Naive thymus-derived CD8-positive, alpha-beta T cell (primary cell): ENCODE results near the gene USP24. TPM values are rescaled to one million over a fixed set of nuclear protein-coding genes. Genes with fewer than 3 reads are reported as not detected.

ENCODE experiments used
- ATAC-seq, 2 donors: fragments of 150-1000 bp; cut with Tn5 transposase in 1 of 2; sonication (Bioruptor Pico), chemical (Tn5 transposase) in 1 of 2; 1 replicate in 1 of 2; 2 replicates in 1 of 2; pipeline ENCODE4 v1.10.0; 2021; ENCODE audit warnings: mild to moderate bottlenecking in 2 of 2, moderate library complexity in 2 of 2
- POLR2A ChIA-PET: fragments of 350-600 bp; sonication (Branson Sonifier 250); formaldehyde crosslinking; loops from one replicate; lab custom pipeline; 2021; ENCODE audit warnings: antibody characterized with exemption; lab: Charles Lee
- DNase-seq, 10 donors: peaks; one replicate each; pipeline versions ENCODE4 v3.0.0 to v3.0.0-alpha.2; 2020 to 2022
- H3K27ac Mint-ChIP-seq, 10 donors: one replicate each; pipeline ENCODE4 v1.8.0; 2020 to 2022; ENCODE audit warnings: mild to moderate bottlenecking in 10 of 10, mixed read lengths in 10 of 10, moderate library complexity in 4 of 10, inconsistent platforms in 1 of 10
- H3K27me3 Mint-ChIP-seq, 5 donors: one replicate each; pipeline ENCODE4 v1.8.0; 2021 to 2022; ENCODE audit warnings: mixed read lengths in 5 of 5
- H3K36me3 Mint-ChIP-seq, 3 donors: one replicate each; pipeline ENCODE4 v1.8.0; 2020 to 2022; ENCODE audit warnings: mixed read lengths in 3 of 3, mild to moderate bottlenecking in 2 of 3, inconsistent platforms in 1 of 3
- H3K4me1 Mint-ChIP-seq, 4 donors: one replicate each; pipeline ENCODE4 v1.8.0; 2021 to 2022; ENCODE audit warnings: mixed read lengths in 4 of 4
- H3K4me3 Mint-ChIP-seq, 10 donors: one replicate each; pipeline ENCODE4 v1.8.0; 2020 to 2022; ENCODE audit warnings: mild to moderate bottlenecking in 10 of 10, mixed read lengths in 10 of 10, moderate library complexity in 6 of 10, inconsistent platforms in 1 of 10
- H3K9me3 Mint-ChIP-seq, 9 donors: one replicate each; pipeline ENCODE4 v1.8.0; 2020 to 2022; ENCODE audit warnings: mixed read lengths in 9 of 9, mild to moderate bottlenecking in 3 of 9, inconsistent platforms in 1 of 9, moderate library complexity in 1 of 9
- polyA plus RNA-seq, 3 donors: library from polyadenylated mRNA; unstranded; fragments of 300-500 nt; fragmentation: Illumina TruSeq; gene quantifications; one replicate each; pipeline ENCODE4 v1.2.3, GENCODE V29; 2021
- total RNA-seq, 8 experiments: library from RNA in 2 of 8; stranded (reverse) in 2 of 8; gene quantifications; one replicate each; pipeline ENCODE4 v1.2.3 and lab custom pipeline; 2021 to 2026

USP24 gene
- total and polyA plus RNA-seq, 5 experiments from 2014 or later, result 5.5 to 81.1 (median 8.4) TPM

DNA sequence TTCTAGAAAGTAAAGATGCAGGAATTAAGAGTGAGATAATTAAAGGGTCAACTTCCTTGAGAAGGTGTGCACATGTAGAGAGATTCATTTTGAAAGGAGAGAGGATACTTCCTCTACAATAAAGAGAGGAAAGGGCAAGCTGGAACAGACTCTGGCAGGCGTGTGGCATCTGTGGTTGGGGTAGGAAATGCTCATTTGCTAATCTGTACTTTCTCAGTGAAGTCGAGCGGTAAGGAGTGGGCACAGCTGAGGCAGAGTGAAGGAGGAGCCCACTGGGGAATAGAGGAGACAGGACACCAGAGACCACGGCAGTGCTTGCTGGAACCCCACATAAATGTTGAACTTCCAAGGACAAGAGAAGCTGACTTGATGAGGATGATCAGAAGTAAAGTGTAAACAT lies 126.8 kb downstream of the USP24 start:
- H3K27me3 Mint-ChIP-seq, result no peaks in the 10 kb centered on the region
- no peak overlapping the region for H3K4me3 Mint-ChIP-seq
- peak overlapping the region in 9 of 10 donors; percentile 23 to 84 (median 71) for H3K27ac Mint-ChIP-seq
- DNase-seq (no peak), ATAC-seq (no peak)
- H3K36me3 Mint-ChIP-seq, result peaks cover 9 to 92% (median 31%) of the 10 kb centered on the region in 3 donors
- H3K9me3 Mint-ChIP-seq, result no peaks in the 10 kb centered on the region
- H3K4me1 Mint-ChIP-seq, result peaks cover 8 to 10% (median 8%) of the 10 kb centered on the region in 4 donors
- POLR2A ChIA-PET, result no interaction called here

- Mint-ChIP-seq H3K27ac (peak overlapping the region in 5 of 10 donors; percentile 23 to 84 (median 43)), H3K4me1 (peaks cover 8 to 10% (median 8%) of the 10 kb centered on the region in 4 donors), H3K27me3 (no peaks in the 10 kb centered on the region), H3K9me3 (no peaks in the 10 kb centered on the region), H3K36me3 (peaks cover 9 to 94% (median 35%) of the 10 kb centered on the region in 3 donors), H3K4me3 (no peak overlapping the region)
- POLR2A ChIA-PET, result no interaction called here
- ATAC-seq (no peak), DNase-seq (no peak)
Measured at GRCh38 chr1:55087439-55087838, 127.7 kb downstream of the USP24 start.

DNA sequence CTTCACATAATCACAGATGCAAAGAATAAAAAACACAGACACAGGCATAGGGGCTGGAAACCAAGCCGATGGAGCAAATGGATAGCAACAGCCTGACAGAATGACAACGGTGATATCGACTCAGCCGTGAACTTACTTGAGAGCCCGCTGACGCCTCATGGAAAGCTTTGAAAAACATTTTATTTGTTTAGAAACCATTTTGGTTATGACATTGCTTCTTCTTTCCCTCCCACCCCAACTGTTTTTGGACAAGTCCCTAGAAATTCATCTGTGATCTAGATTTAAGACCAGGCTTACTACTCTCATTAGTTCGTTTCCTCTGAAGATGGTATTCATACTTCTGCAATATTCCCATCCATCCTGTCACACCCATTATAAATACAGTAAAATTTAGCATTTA lies 130.9 kb downstream of the USP24 start:
- no peak overlapping the region for H3K27ac Mint-ChIP-seq

GRCh38 chr1:55081905-55082296 lies 133.3 kb downstream of the USP24 start:
- Mint-ChIP-seq H3K9me3 (no peaks in the 10 kb centered on the region), H3K36me3 (peaks cover 0 to 96% (median 23%) of the 10 kb centered on the region in 3 donors), H3K4me1 (peaks cover 0 to 2% (median 0%) of the 10 kb centered on the region in 4 donors), H3K4me3 (no peak overlapping the region), H3K27ac (peak overlapping the region in 2 of 10 donors; percentile 17 to 19), H3K27me3 (no peaks in the 10 kb centered on the region)
- ATAC-seq (no peak), DNase-seq (no peak)
- POLR2A ChIA-PET, result no interaction called here

More for the DNA sequence above, 130.9 kb downstream of the USP24 start:
- Mint-ChIP-seq H3K36me3 (peaks cover 5 to 96% (median 31%) of the 10 kb centered on the region in 3 donors), H3K4me1 (peaks cover 4 to 9% (median 7%) of the 10 kb centered on the region in 4 donors), H3K27me3 (no peaks in the 10 kb centered on the region), H3K9me3 (no peaks in the 10 kb centered on the region), H3K4me3 (no peak overlapping the region)
- no peak for DNase-seq
- no peak for ATAC-seq
- POLR2A ChIA-PET, result no interaction called here

GRCh38 chr1:55081188-55081904 lies 133.8 kb downstream of the USP24 start:
- no peak overlapping the region for H3K4me3 Mint-ChIP-seq
- no peaks in the 10 kb centered on the region for H3K27me3 Mint-ChIP-seq
- POLR2A ChIA-PET, result no interaction called here
- H3K36me3 Mint-ChIP-seq, result peaks cover 0 to 98% (median 24%) of the 10 kb centered on the region in 3 donors
- H3K27ac Mint-ChIP-seq, result peak overlapping the region in 1 of 10 donors; percentile 28
- peaks cover 0 to 2% (median 0%) of the 10 kb centered on the region in 4 donors for H3K4me1 Mint-ChIP-seq
- no peak for DNase-seq
- no peaks in the 10 kb centered on the region for H3K9me3 Mint-ChIP-seq
- ATAC-seq, result no peak

DNA sequence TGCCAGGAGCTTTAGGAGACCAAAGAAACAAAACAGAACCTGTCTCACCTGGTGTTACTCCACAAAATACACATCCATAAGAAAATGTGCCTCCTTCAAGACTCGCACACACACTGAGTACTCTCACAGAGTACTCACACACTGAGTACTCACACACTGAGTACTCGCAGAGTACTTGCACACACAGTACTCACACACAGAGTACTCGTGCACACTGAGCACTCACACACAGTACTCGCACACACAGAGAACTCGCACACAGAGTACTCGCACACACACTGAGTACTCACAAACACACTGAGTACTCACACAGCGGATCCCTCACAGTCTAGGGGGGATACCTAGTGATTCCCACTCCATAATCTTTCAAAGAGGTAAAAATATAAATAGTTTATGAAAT lies 135.5 kb downstream of the USP24 start:
- Mint-ChIP-seq H3K4me3 (no peak overlapping the region), H3K27me3 (no peaks in the 10 kb centered on the region), H3K36me3 (peaks cover 0 to 98% (median 31%) of the 10 kb centered on the region in 3 donors), H3K4me1 (peaks cover 0 to 5% (median 0%) of the 10 kb centered on the region in 4 donors), H3K9me3 (no peaks in the 10 kb centered on the region), H3K27ac (peak overlapping the region in 3 of 10 donors; percentile 26 to 52 (median 48))
- POLR2A ChIA-PET, result no interaction called here
- DNase-seq (no peak), ATAC-seq (no peak)

DNA sequence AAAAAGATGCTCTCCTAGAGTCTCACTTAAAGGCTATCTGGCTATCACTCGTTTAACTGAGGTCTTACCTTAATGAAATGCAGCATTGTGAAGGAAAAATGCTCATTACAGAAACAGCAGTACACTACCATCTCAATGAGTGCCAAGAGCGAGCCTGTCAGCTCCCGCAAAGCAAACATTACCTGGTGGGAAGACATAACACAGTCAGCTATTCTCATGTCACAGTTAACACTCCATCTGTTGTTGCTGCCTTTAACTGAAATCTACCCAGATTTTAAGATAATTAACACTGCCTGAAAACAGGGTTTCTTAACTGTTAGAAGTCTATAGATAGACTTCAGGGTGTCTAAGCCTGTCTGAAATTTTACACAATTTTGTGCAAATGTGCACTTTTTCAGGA lies 136.7 kb downstream of the USP24 start:
- DNase-seq (no peak), ATAC-seq (no peak)
- no peak overlapping the region for H3K4me3 Mint-ChIP-seq
- H3K4me1 Mint-ChIP-seq, result peaks cover 0 to 5% (median 0%) of the 10 kb centered on the region in 4 donors
- H3K27ac Mint-ChIP-seq, result peak overlapping the region in 1 of 10 donors; percentile 46
- H3K27me3 Mint-ChIP-seq, result no peaks in the 10 kb centered on the region
- POLR2A ChIA-PET, result no interaction called here
- peaks cover 0 to 96% (median 32%) of the 10 kb centered on the region in 3 donors for H3K36me3 Mint-ChIP-seq
- no peaks in the 10 kb centered on the region for H3K9me3 Mint-ChIP-seq

DNA sequence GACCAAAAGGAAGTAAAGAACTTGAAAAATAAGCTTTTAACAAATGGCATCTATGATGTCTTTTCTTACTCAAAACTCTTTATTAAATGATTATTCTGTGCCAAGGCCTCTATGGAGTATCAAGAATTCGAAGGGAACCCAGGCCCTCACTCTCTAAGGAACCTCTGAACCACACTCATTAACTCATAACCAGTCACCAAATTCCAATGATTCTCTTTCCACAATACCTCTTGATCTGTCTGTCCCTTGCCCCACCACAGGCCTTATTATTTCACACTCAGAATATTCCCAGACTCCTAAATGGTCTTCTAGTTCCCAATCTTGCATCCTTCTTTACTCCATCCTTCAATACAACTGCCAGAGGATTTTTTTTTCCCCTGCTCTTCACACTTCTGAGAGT lies 138.8 kb downstream of the USP24 start:
- Mint-ChIP-seq H3K27me3 (no peaks in the 10 kb centered on the region), H3K9me3 (no peaks in the 10 kb centered on the region), H3K4me1 (peaks cover 0 to 5% (median 0%) of the 10 kb centered on the region in 4 donors), H3K4me3 (no peak overlapping the region), H3K36me3 (peaks cover 0 to 96% (median 37%) of the 10 kb centered on the region in 3 donors), H3K27ac (peak overlapping the region in 8 of 10 donors; percentile 6 to 63 (median 34))
- POLR2A ChIA-PET, result no interaction called here
- ATAC-seq (no peak), DNase-seq (no peak)

GRCh38 chr1:55074455-55074854 lies 140.7 kb downstream of the USP24 start:
- H3K27ac Mint-ChIP-seq, result no peak overlapping the region
- no peak for DNase-seq
- H3K4me1 Mint-ChIP-seq, result peaks cover 0 to 10% (median 0%) of the 10 kb centered on the region in 4 donors

DNA sequence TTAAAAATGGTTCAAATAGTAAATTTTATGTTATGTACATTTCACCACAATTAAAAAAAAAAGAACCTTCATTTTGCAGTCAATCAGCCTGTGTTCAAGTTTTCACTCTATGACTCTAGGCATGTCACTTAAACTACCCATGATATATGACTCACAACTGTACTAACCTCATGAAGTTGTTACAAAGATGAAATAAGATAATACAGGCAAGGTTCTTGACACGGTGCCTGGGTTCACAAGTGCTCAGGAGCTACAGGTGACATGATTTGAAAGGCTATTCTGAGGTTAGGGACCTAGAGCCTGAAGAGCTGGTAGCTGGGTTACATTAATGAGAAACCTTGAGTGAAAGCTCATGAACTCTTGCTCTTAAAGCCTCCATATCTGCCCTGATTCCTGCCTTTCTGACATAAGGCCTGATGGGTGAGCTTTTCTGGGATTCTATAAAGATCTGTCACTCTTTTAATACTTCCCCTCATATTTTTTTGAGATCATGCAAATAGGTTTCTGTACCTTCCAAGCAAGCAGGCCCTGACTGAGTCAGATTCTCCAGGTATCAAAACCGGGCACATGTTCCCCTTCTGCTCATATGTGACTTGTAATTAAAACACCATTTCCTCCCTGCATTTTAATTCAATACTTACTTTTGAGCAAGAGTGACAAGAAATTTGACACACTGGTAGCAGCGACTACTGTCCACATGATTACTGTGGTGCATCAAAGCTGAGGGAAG lies 141.8 kb downstream of the USP24 start:
- DNase-seq (no peak), ATAC-seq (no peak)
- H3K4me1 Mint-ChIP-seq, result peaks cover 0 to 8% (median 0%) of the 10 kb centered on the region in 4 donors
- no peaks in the 10 kb centered on the region for H3K27me3 Mint-ChIP-seq
- POLR2A ChIA-PET, result interaction anchor here (0.5 kb wide), 1 partner anchor 55 kb away, joined by 9 read pairs; no protein-coding TSS in a partner anchor
- H3K27ac Mint-ChIP-seq, result peak overlapping the region in 7 of 10 donors; percentile 15 to 43 (median 24)
- H3K9me3 Mint-ChIP-seq, result no peaks in the 10 kb centered on the region
- H3K4me3 Mint-ChIP-seq, result no peak overlapping the region
- peaks cover 18 to 96% (median 45%) of the 10 kb centered on the region in 3 donors for H3K36me3 Mint-ChIP-seq

More at GRCh38 chr1:55074455-55074854, 140.7 kb downstream of the USP24 start:
- H3K36me3 Mint-ChIP-seq, result peaks cover 11 to 96% (median 38%) of the 10 kb centered on the region in 3 donors
- no peak for ATAC-seq
- no peak overlapping the region for H3K4me3 Mint-ChIP-seq
- POLR2A ChIA-PET, result no interaction called here
- no peaks in the 10 kb centered on the region for H3K27me3 Mint-ChIP-seq
- no peaks in the 10 kb centered on the region for H3K9me3 Mint-ChIP-seq

GRCh38 chr1:55071477-55071876 lies 143.7 kb downstream of the USP24 start:
- H3K4me1 Mint-ChIP-seq, result peaks cover 0 to 8% (median 0%) of the 10 kb centered on the region in 4 donors
- H3K27me3 Mint-ChIP-seq, result no peaks in the 10 kb centered on the region
- POLR2A ChIA-PET, result no interaction called here
- DNase-seq, result no peak
- peak overlapping the region in 4 of 10 donors; percentile 22 to 74 (median 26) for H3K27ac Mint-ChIP-seq
- peaks cover 27 to 98% (median 50%) of the 10 kb centered on the region in 3 donors for H3K36me3 Mint-ChIP-seq
- no peak for ATAC-seq
- no peaks in the 10 kb centered on the region for H3K9me3 Mint-ChIP-seq
- H3K4me3 Mint-ChIP-seq, result no peak overlapping the region

DNA sequence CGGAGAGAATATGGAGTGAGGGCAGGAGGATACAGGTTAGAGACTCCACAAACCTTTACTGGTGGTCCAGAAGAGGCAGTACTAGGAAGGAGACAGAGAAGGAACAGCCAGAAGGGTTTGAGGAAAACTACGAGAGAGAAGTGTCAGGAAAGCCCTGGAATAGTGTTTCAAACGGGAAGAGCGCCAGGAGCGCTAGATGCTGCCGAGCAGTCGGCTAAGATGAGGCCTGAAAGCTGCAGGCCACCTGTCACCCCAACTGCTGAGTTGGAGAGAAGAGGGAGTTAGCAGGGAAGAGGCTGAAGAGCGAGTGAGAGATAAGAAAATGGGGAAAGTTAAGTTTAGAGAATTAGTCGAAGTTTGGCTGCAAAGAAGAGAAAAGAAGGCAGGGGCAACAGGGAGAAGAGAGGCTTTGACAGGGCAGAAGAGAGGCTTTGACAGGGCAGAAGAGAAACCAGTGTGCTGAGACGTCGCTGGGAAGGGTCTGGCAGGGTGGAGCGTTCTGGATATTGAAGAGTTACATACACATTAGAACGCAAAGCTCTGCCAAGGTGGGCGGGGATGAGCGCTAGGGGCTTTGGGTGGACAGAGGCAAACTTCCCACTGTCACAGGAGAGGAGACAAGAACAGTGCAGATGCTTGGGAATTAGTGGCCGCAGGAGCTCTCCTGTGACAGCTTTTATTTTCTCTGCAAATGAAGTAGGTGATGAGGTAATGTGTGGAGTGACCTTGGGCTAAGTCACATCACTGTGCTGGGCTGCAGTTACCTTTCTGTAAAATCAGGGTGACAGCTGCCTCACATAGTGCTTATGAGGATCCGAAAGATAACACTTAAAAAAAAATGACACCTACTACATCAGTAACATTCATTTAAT lies 144.6 kb downstream of the USP24 start:
- Mint-ChIP-seq H3K4me1 (peaks cover 0 to 8% (median 0%) of the 10 kb centered on the region in 4 donors), H3K36me3 (peaks cover 27 to 91% (median 47%) of the 10 kb centered on the region in 3 donors), H3K9me3 (no peaks in the 10 kb centered on the region), H3K4me3 (no peak overlapping the region), H3K27ac (peak overlapping the region in 9 of 10 donors; percentile 30 to 88 (median 63)), H3K27me3 (no peaks in the 10 kb centered on the region)
- DNase-seq (no peak), ATAC-seq (no peak)
- POLR2A ChIA-PET, result no interaction called here
